IMR-90 (cell line): ENCODE data around the gene RUNX3. TPM values are rescaled to one million over a fixed set of nuclear protein-coding genes. Genes with fewer than 3 reads are reported as not detected.

Source experiments
- ATAC-seq: fragments of 200-7000 bp; cut with Tn5 transposase; 2 replicates; pipeline ENCODE4 v1.9.1; 2020; ENCODE audit warnings: low read depth, mild to moderate bottlenecking, moderate library complexity
- BruUV-seq: library from RNA; stranded (reverse); fragments of 400-500 nt; replicated peaks from 2 replicates; lab custom pipeline; 2021; lab: Mats Ljungman, UMichigan
- CTCF ChIA-PET: fragments of 300-600 bp; formaldehyde crosslinking; extraction: SDS; loops from one replicate; lab custom pipeline; 2021; ENCODE audit warnings: antibody characterized with exemption; lab: Yijun Ruan, JAX
- POLR2A ChIA-PET: fragments of 300-600 bp; sonication (Branson Sonifier 250); formaldehyde crosslinking; loops from one replicate; lab custom pipeline; 2022; ENCODE audit warnings: antibody characterized with exemption; ENCODE audit not compliant: unreplicated experiment; lab: Charles Lee
- DNase-seq: peaks from one replicate; pipeline ENCODE4 v3.0.0; 2013
- H2AFZ ChIP-seq: replicated peaks from 2 replicates; pipeline ENCODE3; 2013; ENCODE audit warnings: low read length, mild to moderate bottlenecking; ENCODE audit not compliant: poor library complexity
- H2AK5ac ChIP-seq: 2 replicates; pipeline ENCODE4 v1.6.1; 2013; ENCODE audit warnings: low read depth, low read length, inconsistent platforms
- H2AK9ac ChIP-seq: replicated peaks from 2 replicates; pipeline ENCODE3; 2013; ENCODE audit warnings: mild to moderate bottlenecking, low read depth, low read length, moderate library complexity; ENCODE audit not compliant: poor library complexity
- H2BK120ac ChIP-seq: 2 replicates; pipeline ENCODE4 v1.6.1; 2013; ENCODE audit warnings: low read depth, low read length, inconsistent platforms
- H2BK15ac ChIP-seq: 3 replicates; pipeline ENCODE4 v1.6.1; 2013; ENCODE audit warnings: low read depth, low read length, inconsistent platforms
- H2BK20ac ChIP-seq: 2 replicates; pipeline ENCODE4 v1.6.1; 2013; ENCODE audit warnings: low read depth, mild to moderate bottlenecking, inconsistent platforms, low read length, moderate library complexity
- H2BK5ac ChIP-seq: 2 replicates; pipeline ENCODE4 v1.6.1; 2013; ENCODE audit warnings: mild to moderate bottlenecking, low read depth, low read length, inconsistent platforms; ENCODE audit not compliant: poor library complexity, severe bottlenecking
- H3K14ac ChIP-seq: replicated peaks from 2 replicates; pipeline ENCODE4 v1.6.1; 2013; ENCODE audit warnings: low read depth, low read length, inconsistent platforms
- H3K18ac ChIP-seq: 2 replicates; pipeline ENCODE4 v1.6.1; 2013; ENCODE audit warnings: low read depth, low read length, control low read depth
- H3K23ac ChIP-seq: 2 replicates; pipeline ENCODE4 v1.6.1; 2013; ENCODE audit warnings: low read depth, low read length, inconsistent platforms
- H3K27ac ChIP-seq: 2 replicates; pipeline ENCODE4 v1.5.1; 2013; ENCODE audit warnings: mild to moderate bottlenecking, control low read depth, low read length; ENCODE audit not compliant: insufficient read depth
- H3K27me3 ChIP-seq: 2 replicates; pipeline ENCODE4 v1.6.1; 2013; ENCODE audit warnings: low read length; ENCODE audit not compliant: control insufficient read depth, insufficient read depth
- H3K36me3 ChIP-seq: 2 replicates; pipeline ENCODE4 v1.6.1; 2013; ENCODE audit warnings: low read length, mixed read lengths; ENCODE audit not compliant: control insufficient read depth, insufficient read depth
- H3K4ac ChIP-seq: 2 replicates; pipeline ENCODE4 v1.6.1; 2013; ENCODE audit warnings: low read depth, low read length, inconsistent platforms
- H3K4me1 ChIP-seq: 2 replicates; pipeline ENCODE4 v1.6.1; 2013; ENCODE audit warnings: low read length, mixed read lengths; ENCODE audit not compliant: control insufficient read depth, insufficient read depth
- H3K4me2 ChIP-seq: 2 replicates; pipeline ENCODE4 v1.6.1; 2013; ENCODE audit warnings: low read depth, mild to moderate bottlenecking, control low read depth, low read length, moderate library complexity
- H3K4me3 ChIP-seq: 2 replicates; pipeline ENCODE4 v1.5.1; 2013; ENCODE audit warnings: low read depth, mild to moderate bottlenecking, control low read depth, low read length, moderate library complexity; ENCODE audit not compliant: insufficient read depth
- H3K56ac ChIP-seq: 2 replicates; pipeline ENCODE4 v1.6.1; 2013; ENCODE audit warnings: low read length, inconsistent platforms; ENCODE audit not compliant: insufficient read depth; ENCODE audit errors: extremely low read depth
- H3K79me1 ChIP-seq, 2 experiments: 2 replicates each; pipeline ENCODE4 v1.6.1; 2013; ENCODE audit warnings: low read length in 2 of 2, inconsistent platforms in 1 of 2, low read depth in 1 of 2
- H3K9ac ChIP-seq: 2 replicates; pipeline ENCODE4 v1.6.1; 2013; ENCODE audit warnings: low read depth, low read length, control low read depth
- H3K9me1 ChIP-seq: 2 replicates; pipeline ENCODE4 v1.6.1; 2013; ENCODE audit warnings: low read length, inconsistent platforms; ENCODE audit not compliant: insufficient read depth
- H3K9me3 ChIP-seq: 2 replicates; pipeline ENCODE4 v1.6.1; 2013; ENCODE audit warnings: low read length; ENCODE audit not compliant: control insufficient read depth, insufficient read depth
- H4K20me1 ChIP-seq: 2 replicates; pipeline ENCODE4 v1.6.1; 2013; ENCODE audit warnings: low read length, inconsistent platforms; ENCODE audit not compliant: insufficient read depth
- H4K5ac ChIP-seq: 2 replicates; pipeline ENCODE4 v1.6.1; 2013; ENCODE audit warnings: mild to moderate bottlenecking, low read depth, low read length, control low read depth
- H4K8ac ChIP-seq, 2 experiments: 2 replicates each; pipeline ENCODE4 v1.6.1; 2013; ENCODE audit warnings: low read depth in 2 of 2, low read length in 2 of 2, control low read depth in 1 of 2, inconsistent platforms in 1 of 2
- H4K91ac ChIP-seq: 2 replicates; pipeline ENCODE4 v1.6.1; 2013; ENCODE audit warnings: low read depth, low read length, inconsistent platforms; ENCODE audit not compliant: insufficient read depth
- ELK1 ChIP-seq: fragments of 150-350 bp; IDR thresholded peaks from 2 replicates; pipeline ENCODE4 v1.6.1; 2016; ENCODE audit warnings: low read depth, mild to moderate bottlenecking, low read length, moderate library complexity, borderline replicate concordance
- MAZ ChIP-seq: IDR thresholded peaks from 2 replicates; pipeline ENCODE4 v1.6.1; 2012; ENCODE audit warnings: low read depth, mild to moderate bottlenecking, low read length, improper control_type of control experiment, moderate library complexity, borderline replicate concordance
- NFE2L2 ChIP-seq: fragments of 150-350 bp; IDR thresholded peaks from 2 replicates; pipeline ENCODE4 v1.6.1; 2016; ENCODE audit warnings: low read depth, mild to moderate bottlenecking, low read length
- POLR2A ChIP-seq: IDR thresholded peaks from 2 replicates; pipeline ENCODE4 v1.6.1; 2012; ENCODE audit warnings: mild to moderate bottlenecking, low read depth, low read length
- RAD21 ChIP-seq: IDR thresholded peaks from 2 replicates; pipeline ENCODE4 v1.6.1; 2012; ENCODE audit warnings: low read length, improper control_type of control experiment
- RCOR1 ChIP-seq: IDR thresholded peaks from 2 replicates; pipeline ENCODE4 v1.6.1; 2012; ENCODE audit warnings: mild to moderate bottlenecking, low read length, improper control_type of control experiment; ENCODE audit not compliant: insufficient replicate concordance
- WGBS, 2 experiments: methylation state at CpG; one replicate each; pipeline versions ENCODE4 v1.1.5 to v1.1.7; 2013; ENCODE audit warnings: missing lambda C conversion rate in 2 of 2; ENCODE audit not compliant: insufficient read length in 1 of 2; ENCODE audit errors: extremely low coverage in 2 of 2; 5-methylcytosine and 5-hydroxymethylcytosine counted together
- dilution Hi-C: fragments of 300-500 bp; cut with HindIII; formaldehyde crosslinking; loops from one replicate; pipeline ENCODE4 v1.14.3; 2018; ENCODE audit warnings: low sequenced_read_pairs; ENCODE audit not compliant: unreplicated experiment
- in situ Hi-C: fragments of 300-500 bp; cut with MboI; formaldehyde crosslinking; loops from 3 replicates; pipeline ENCODE4 v1.14.3; 2019; ENCODE audit warnings: low sequenced_read_pairs, inconsistent platforms, mixed read lengths
- intact Hi-C: fragments of 100-400 bp; cut with micrococcal nuclease; formaldehyde crosslinking; loops from 2 replicates; pipeline ENCODE4 v1.10.0; 2022
- polyA plus RNA-seq, 3 experiments: library from polyadenylated mRNA; depleted of rRNA; stranded (reverse); fragments of >200 nt; gene quantifications; 2 replicates each; pipeline ENCODE4 v1.2.3, GENCODE V29; 2012; ENCODE audit warnings: low replicate concordance in 1 of 3
- total RNA-seq: library from RNA; depleted of rRNA; stranded (reverse); fragments of >200 nt; gene quantifications from 2 replicates; pipeline ENCODE4 v1.2.3, GENCODE V29; 2012

The RUNX3 gene
- total and polyA plus RNA-seq, 2 of the 4 experiments (the other 2 are of a cell fraction) = 0.07 TPM; not detected in 1

GRCh38 chr1:24932725-24933294 lies 2.7 kb upstream of the RUNX3 start:
- H2AK9ac ChIP-seq = no peak overlapping the region
- WGBS, 2 experiments = 49% methylated on average over 5 of the region's 13 CpGs; no CpG with 5 or more reads in 1 of the 2 experiments
- H3K4me2 ChIP-seq = no peak overlapping the region

More at GRCh38 chr1:24932725-24933294, 2.7 kb upstream of the RUNX3 start:
- DNase-seq (no peak), ATAC-seq (no peak)
- no TSS peak for BruUV-seq
- intact Hi-C loops = loop anchor here (1.0 to 2.0 kb wide), 3 partner anchors 104 to 272 kb away; no protein-coding TSS in a partner anchor
- in situ Hi-C loops = loop anchor here (5.0 to 10.0 kb wide), 2 partner anchors 169 to 272 kb away; no protein-coding TSS in a partner anchor
- Histone ChIP-seq H2BK15ac (peak overlapping the region; percentile 10; the same call in 2 of the 3 replicates), H3K27ac (no peak overlapping the region), H3K27me3 (peaks cover 74% of the 10 kb centered on the region), H3K9me1 (no peaks in the 10 kb centered on the region), H4K91ac (peak overlapping the region; percentile 19; the same call in 1 of the 2 replicates), H3K23ac (no peak overlapping the region), H4K5ac (no peak overlapping the region), H3K18ac (no peak overlapping the region), H2BK5ac (no peak overlapping the region), H3K4me1 (peaks cover 2% of the 10 kb centered on the region; the same call in 1 of the 2 replicates), H4K8ac (no peak overlapping the region; a peak in 1 of 4 replicates), H3K56ac (no peak overlapping the region), H3K36me3 (no peaks in the 10 kb centered on the region), H2BK20ac (no peak overlapping the region), H2AK5ac (peak overlapping the region; percentile 30), H2BK120ac (no peak overlapping the region), H2AFZ (no peak overlapping the region), H3K9ac (no peak overlapping the region), H4K20me1 (peaks cover 16% of the 10 kb centered on the region), H3K4ac (no peak overlapping the region), H3K14ac (no peak overlapping the region), H3K79me1 (no peaks in the 10 kb centered on the region), H3K4me3 (no peak overlapping the region), H3K9me3 (no peaks in the 10 kb centered on the region; the same call in 1 of the 2 replicates)
- dilution Hi-C loops = no loop called here
- POLR2A ChIA-PET = no interaction called here
- CTCF ChIA-PET = interaction anchor here (0.5 to 1.8 kb wide), 7 partner anchors 12 to 168 kb away, joined by 3 to 7 read pairs (median 3); no protein-coding TSS in a partner anchor
- TF ChIP-seq POLR2A = no peak
- TF ChIP-seq RAD21 = no peak
- no peak for TF ChIP-seq NFE2L2
- TF ChIP-seq RCOR1 = no peak
- no peak for TF ChIP-seq ELK1
- no peak for TF ChIP-seq MAZ
